ENCODE results near the gene BCL10. TPM values are rescaled to one million over a fixed set of nuclear protein-coding genes. Genes with fewer than 3 reads are reported as not detected.

The BCL10 gene
- total and polyA plus RNA-seq, 2 of the 13 experiments (the other 11 are each of a cell fraction or from before 2014, with no cell fraction given): 3.7 to 14.1 TPM

- peak; percentile 89; the same call in 1 of the 2 replicates for TF ChIP-seq MXD3 (CRISPR knock-in tag; IDR thresholded peaks at IDR 0.05)
- no peak for TF ChIP-seq ZUFSP (CRISPR knock-in tag; IDR thresholded peaks at IDR 0.05; ENCODE audit: borderline replicate concordance)
- TF ChIP-seq ZBTB7B (CRISPR knock-in tag; IDR thresholded peaks at IDR 0.05): peak; percentile 77
- no peak for TF ChIP-seq ZSCAN30 (CRISPR knock-in tag; IDR thresholded peaks at IDR 0.05)
- TF ChIP-seq PHF5A (CRISPR knock-in tag; IDR thresholded peaks at IDR 0.05; ENCODE audit: low read depth, unreplicated experiment): no peak
- TF ChIP-seq CAMTA2 (CRISPR knock-in tag; IDR thresholded peaks at IDR 0.05; ENCODE audit: borderline replicate concordance): no peak
- 0 out of 2 replicates have a peak, but pooled peaks have one; percentile 50 for TF ChIP-seq KDM4B (CRISPR knock-in tag; IDR thresholded peaks at IDR 0.05)
- TF ChIP-seq ZBTB14 (CRISPR knock-in tag; IDR thresholded peaks at IDR 0.05): no peak
- no peak for TF ChIP-seq ZNF550 (CRISPR knock-in tag; IDR thresholded peaks at IDR 0.05; ENCODE audit: borderline replicate concordance)
- TF ChIP-seq CCDC6 (CRISPR knock-in tag; IDR thresholded peaks at IDR 0.05): no peak
- no peak for TF ChIP-seq SOX6 (IDR thresholded peaks at IDR 0.05)
- TF ChIP-seq SOX6 (CRISPR knock-in tag; IDR thresholded peaks at IDR 0.05): peak; percentile 69
- 0 out of 2 replicates have a peak, but pooled peaks have one; percentile 59 for TF ChIP-seq ZNF720 (CRISPR knock-in tag; IDR thresholded peaks at IDR 0.05)
- TF ChIP-seq ZFP36L1 (CRISPR knock-in tag; IDR thresholded peaks at IDR 0.05): peak; percentile 62; the same call in 1 of the 2 replicates
- peak; percentile 99 for TF ChIP-seq SRF (IDR thresholded peaks at IDR 0.05; ENCODE audit: low read depth, low read length)
- peak; percentile 91 for TF ChIP-seq GATAD1 (CRISPR knock-in tag; IDR thresholded peaks at IDR 0.05)
- TF ChIP-seq MXI1 (IDR thresholded peaks at IDR 0.05; ENCODE audit: borderline replicate concordance, low read depth, low read length): no peak; the same call in 2 of the 3 replicates
- TF ChIP-seq CENPBD1 (CRISPR knock-in tag; IDR thresholded peaks at IDR 0.05; ENCODE audit: borderline replicate concordance, low read depth): no peak
- no peak; the same call in 1 of the 2 replicates for TF ChIP-seq KDM1A (CRISPR knock-in tag; IDR thresholded peaks at IDR 0.05)
- no peak for TF ChIP-seq RERE (CRISPR knock-in tag; IDR thresholded peaks at IDR 0.05; ENCODE audit: low read depth)
- no peak for TF ChIP-seq ZNF329 (CRISPR knock-in tag; IDR thresholded peaks at IDR 0.05; ENCODE audit: low read depth)
Observed at GRCh38 chr1:85276215-85276977, at the start of gene BCL10 (continued).
